SK-N-SH (cell line): ENCODE data around the gene CCL17. TPM values are rescaled to one million over a fixed set of nuclear protein-coding genes. Genes with fewer than 3 reads are reported as not detected.

Experiments used
- CTCF ChIA-PET: fragments of 300-600, 350-600 bp; formaldehyde crosslinking; extraction: SDS; loops from one replicate; lab custom pipeline; 2021; lab: Yijun Ruan, JAX
- POLR2A ChIA-PET: fragments of 350-600 bp; sonication (Branson Sonifier 250); formaldehyde crosslinking; extraction: SDS; loops from one replicate; lab custom pipeline; 2020; ENCODE audit warnings: antibody characterized with exemption, inconsistent platforms; lab: Yijun Ruan, JAX
- DNase-seq: peaks from one replicate; pipeline ENCODE4 v3.0.0; 2012
- H2AFZ ChIP-seq: fragments of 200-600 bp; sonication (generic); 2 replicates; pipeline ENCODE4 v1.8.1; 2016; ENCODE audit warnings: antibody characterized with exemption, mild to moderate bottlenecking, low read depth
- H3F3A ChIP-seq: fragments of 200-600 bp; sonication (generic); replicated peaks from 2 replicates; pipeline ENCODE3; 2016; ENCODE audit warnings: antibody characterized with exemption, mild to moderate bottlenecking; ENCODE audit not compliant: insufficient read depth
- H3K27ac ChIP-seq, 2 experiments: fragments of 200-500 bp in 1 of 2; fragments of 200-600 bp in 1 of 2; sonication (Bioruptor generic) in 1 of 2; sonication (generic), shearing (Covaris generic) in 1 of 2; 2 replicates each; pipeline versions ENCODE4 v1.5.1 to v1.6.1; 2014 to 2016; ENCODE audit warnings: low read depth in 2 of 2, inconsistent platforms in 1 of 2, low read length in 1 of 2, mild to moderate bottlenecking in 1 of 2, mixed read lengths in 1 of 2
- H3K27me3 ChIP-seq: fragments of 200-600 bp; sonication (generic), shearing (Covaris generic); 2 replicates; pipeline ENCODE4 v1.6.1; 2016; ENCODE audit warnings: mixed run types; ENCODE audit not compliant: insufficient read depth
- H3K36me3 ChIP-seq, 2 experiments: fragments of 200-500 bp in 1 of 2; fragments of 200-600 bp in 1 of 2; sonication (Bioruptor generic) in 1 of 2; sonication (generic) in 1 of 2; replicated peaks in 1 of 2; 2 replicates each; pipeline versions ENCODE3 to v1.5.1; 2014 to 2016; ENCODE audit warnings: low read length in 1 of 2, mild to moderate bottlenecking in 1 of 2; ENCODE audit not compliant: insufficient read depth in 2 of 2, control insufficient read depth in 1 of 2
- H3K4me1 ChIP-seq, 2 experiments: fragments of 200-500 bp in 1 of 2; fragments of 200-600 bp in 1 of 2; sonication (Bioruptor generic) in 1 of 2; sonication (generic), shearing (Covaris generic) in 1 of 2; 2 replicates each; pipeline versions ENCODE4 v1.5.1 to v1.6.1; 2014 to 2016; ENCODE audit warnings: low read depth in 1 of 2, low read length in 1 of 2, mixed run types in 1 of 2; ENCODE audit not compliant: insufficient read depth in 2 of 2, control insufficient read depth in 1 of 2
- H3K4me2 ChIP-seq: fragments of 200-600 bp; sonication (generic), shearing (Covaris generic); 2 replicates; pipeline ENCODE4 v1.6.1; 2017; ENCODE audit warnings: mixed run types
- H3K4me3 ChIP-seq, 2 experiments: fragments of 200-500 bp in 1 of 2; fragments of 200-600 bp in 1 of 2; sonication (Bioruptor generic) in 1 of 2; sonication (generic), shearing (Covaris generic) in 1 of 2; 2 replicates each; pipeline versions ENCODE4 v1.5.1 to v1.8.1; 2014 to 2016; ENCODE audit warnings: low read depth in 2 of 2, inconsistent platforms in 1 of 2, low read length in 1 of 2, mild to moderate bottlenecking in 1 of 2, mixed read lengths in 1 of 2, moderate library complexity in 1 of 2
- H3K79me2 ChIP-seq: fragments of 200-600 bp; sonication (generic); 2 replicates; pipeline ENCODE4 v1.8.1; 2017; ENCODE audit warnings: mild to moderate bottlenecking; ENCODE audit not compliant: insufficient read depth
- H3K9ac ChIP-seq: fragments of 200-600 bp; sonication (generic); 2 replicates; pipeline ENCODE4 v1.6.1; 2017; ENCODE audit warnings: mixed run types
- H3K9me2 ChIP-seq: fragments of 200-600 bp; sonication (generic); 2 replicates; pipeline ENCODE4 v1.6.1; 2017; ENCODE audit warnings: mixed run types
- H3K9me3 ChIP-seq: fragments of 200-600 bp; sonication (generic); 2 replicates; pipeline ENCODE4 v1.6.1; 2017; ENCODE audit warnings: mixed run types, mild to moderate bottlenecking, moderate library complexity
- H4K20me1 ChIP-seq: fragments of 200-600 bp; sonication (generic); 2 replicates; pipeline ENCODE4 v1.6.1; 2017; ENCODE audit warnings: mild to moderate bottlenecking, mixed run types; ENCODE audit not compliant: insufficient read depth
- ELF1 ChIP-seq: IDR thresholded peaks from 2 replicates; pipeline ENCODE4 v1.4.0; 2012
- FOSL2 ChIP-seq: IDR thresholded peaks from 2 replicates; pipeline ENCODE4 v1.4.0; 2012; ENCODE audit warnings: low read depth, mild to moderate bottlenecking, moderate library complexity, borderline replicate concordance
- FOXJ3 ChIP-seq: sonication (generic); formaldehyde crosslinking; IDR thresholded peaks from 2 replicates; pipeline ENCODE4 v1.5.1; 2020; ENCODE audit warnings: mild to moderate bottlenecking, missing genetic modification reagents
- FOXM1 ChIP-seq: IDR thresholded peaks from 2 replicates; pipeline ENCODE4 v1.4.0; 2012; ENCODE audit warnings: low read depth, mild to moderate bottlenecking
- GABPA ChIP-seq: IDR thresholded peaks from 2 replicates; pipeline ENCODE4 v1.4.0; 2012; ENCODE audit warnings: low read depth, mild to moderate bottlenecking
- GATA2 ChIP-seq: sonication (generic); formaldehyde crosslinking; IDR thresholded peaks from 2 replicates; pipeline ENCODE4 v1.5.0; 2020; ENCODE audit warnings: mild to moderate bottlenecking, missing genetic modification reagents
- JUND ChIP-seq: IDR thresholded peaks from 2 replicates; pipeline ENCODE4 v1.4.0; 2012
- MXI1 ChIP-seq: IDR thresholded peaks from 2 replicates; pipeline ENCODE4 v1.6.1; 2012; ENCODE audit warnings: mild to moderate bottlenecking, low read depth, low read length, improper control_type of control experiment
- POLR2AphosphoS5 ChIP-seq: IDR thresholded peaks from 2 replicates; pipeline ENCODE4 v1.6.1; 2012; ENCODE audit warnings: low read depth, low read length
- RAD21 ChIP-seq: IDR thresholded peaks from 2 replicates; pipeline ENCODE4 v1.6.1; 2012; ENCODE audit warnings: mild to moderate bottlenecking, low read length
- RCOR1 ChIP-seq: fragments of 150-350 bp; IDR thresholded peaks from 2 replicates; pipeline ENCODE4 v1.6.1; 2017; ENCODE audit warnings: antibody characterized with exemption, low read length
- RFX5 ChIP-seq: IDR thresholded peaks from 2 replicates; pipeline ENCODE4 v1.6.1; 2012; ENCODE audit warnings: mild to moderate bottlenecking, improper control_type of control experiment, low read length
- RXRA ChIP-seq: IDR thresholded peaks from 2 replicates; pipeline ENCODE4 v1.4.0; 2012; ENCODE audit warnings: low read depth, mild to moderate bottlenecking, borderline replicate concordance
- SIN3A ChIP-seq: IDR thresholded peaks from 2 replicates; pipeline ENCODE4 v1.6.1; 2012; ENCODE audit warnings: low read depth, mild to moderate bottlenecking, low read length, moderate library complexity, borderline replicate concordance
- SMC3 ChIP-seq: IDR thresholded peaks from 2 replicates; pipeline ENCODE4 v1.6.1; 2012; ENCODE audit warnings: low read depth, low read length, improper control_type of control experiment
- TEAD4 ChIP-seq: IDR thresholded peaks from 2 replicates; pipeline ENCODE4 v1.4.0; 2012; ENCODE audit warnings: mild to moderate bottlenecking, borderline replicate concordance; ENCODE audit not compliant: insufficient read depth
- YY1 ChIP-seq: IDR thresholded peaks from 2 replicates; pipeline ENCODE4 v1.4.0; 2012; ENCODE audit warnings: low read depth, mild to moderate bottlenecking
- WGBS: methylation state at CpG from one replicate; pipeline ENCODE4 v1.1.6; 2017; ENCODE audit warnings: low lambda C conversion rate; 5-methylcytosine and 5-hydroxymethylcytosine counted together
- polyA plus RNA-seq, 3 experiments: library from polyadenylated mRNA; depleted of rRNA; stranded (reverse); fragments of >200 nt; gene quantifications; 2 replicates each; pipeline ENCODE4 v1.2.3, GENCODE V29; 2012
- TF ChIP-seq, protein P1 (sequence below): IDR thresholded peaks from 2 replicates; pipeline ENCODE4 v1.4.0; 2012; ENCODE audit warnings: low read depth
- TF ChIP-seq, protein P2 (sequence below): IDR thresholded peaks from 2 replicates; pipeline ENCODE4; 2012

Gene CCL17
- polyA plus RNA-seq, 1 of the 3 experiments (the other 2 are of a cell fraction) = not detected

DNA sequence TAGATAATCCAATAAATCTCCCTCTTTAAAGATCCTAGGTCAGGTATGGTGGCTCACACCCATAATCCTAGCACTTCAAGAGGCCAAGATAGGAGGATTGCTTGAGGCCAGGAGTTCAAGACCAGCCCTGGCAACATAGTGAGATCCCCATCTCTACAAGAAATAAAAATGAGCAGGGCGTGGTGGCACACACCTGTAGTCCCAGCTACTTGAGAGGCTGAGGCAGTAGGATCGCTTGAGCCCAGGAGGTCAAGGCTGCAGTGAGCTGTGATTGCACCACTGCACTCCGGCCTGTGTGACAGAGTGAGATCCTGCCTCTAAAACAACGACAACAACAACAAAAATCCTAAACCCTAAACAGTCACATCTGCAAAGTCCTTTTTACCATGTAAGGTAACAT lies 48.0 kb upstream of the CCL17 start:
- no peaks in the 10 kb centered on the region for H3K79me2 ChIP-seq
- no peak overlapping the region for H3K4me2 ChIP-seq
- H3K27me3 ChIP-seq = no peaks in the 10 kb centered on the region
- H3K4me3 ChIP-seq = no peak overlapping the region
- POLR2A ChIA-PET = no interaction called here
- CTCF ChIA-PET = no interaction called here
- no peak for DNase-seq
- no peaks in the 10 kb centered on the region for H4K20me1 ChIP-seq
- H3K4me1 ChIP-seq = no peaks in the 10 kb centered on the region
- H2AFZ ChIP-seq = no peak overlapping the region
- whole genome bisulfite sequencing = 81% methylated on average over 4 of the region's 4 CpGs
- no peaks in the 10 kb centered on the region for H3K9me2 ChIP-seq
- no peak for TF ChIP-seq SIN3A
- TF ChIP-seq SMC3 = no peak
- TF ChIP-seq GABPA = no peak
- TF ChIP-seq FOSL2 = no peak
- TF ChIP-seq, protein P1, sequence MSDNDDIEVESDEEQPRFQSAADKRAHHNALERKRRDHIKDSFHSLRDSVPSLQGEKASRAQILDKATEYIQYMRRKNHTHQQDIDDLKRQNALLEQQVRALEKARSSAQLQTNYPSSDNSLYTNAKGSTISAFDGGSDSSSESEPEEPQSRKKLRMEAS = no peak
- no peak for TF ChIP-seq RAD21
- no peak for TF ChIP-seq RCOR1
- no peak for TF ChIP-seq RXRA
- no peak for TF ChIP-seq RFX5
- no peak for TF ChIP-seq ELF1
- TF ChIP-seq, protein P2, sequence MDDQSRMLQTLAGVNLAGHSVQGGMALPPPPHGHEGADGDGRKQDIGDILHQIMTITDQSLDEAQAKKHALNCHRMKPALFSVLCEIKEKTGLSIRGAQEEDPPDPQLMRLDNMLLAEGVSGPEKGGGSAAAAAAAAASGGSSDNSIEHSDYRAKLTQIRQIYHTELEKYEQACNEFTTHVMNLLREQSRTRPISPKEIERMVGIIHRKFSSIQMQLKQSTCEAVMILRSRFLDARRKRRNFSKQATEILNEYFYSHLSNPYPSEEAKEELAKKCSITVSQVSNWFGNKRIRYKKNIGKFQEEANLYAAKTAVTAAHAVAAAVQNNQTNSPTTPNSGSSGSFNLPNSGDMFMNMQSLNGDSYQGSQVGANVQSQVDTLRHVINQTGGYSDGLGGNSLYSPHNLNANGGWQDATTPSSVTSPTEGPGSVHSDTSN = no peak
- TF ChIP-seq YY1 = no peak
- no peak for TF ChIP-seq GATA2
- TF ChIP-seq POLR2AphosphoS5 = no peak
- no peak for TF ChIP-seq FOXM1
- no peak for TF ChIP-seq MXI1
- no peak for TF ChIP-seq FOXJ3 (CRISPR knock-in tag)
- TF ChIP-seq TEAD4 = no peak
- no peak for TF ChIP-seq JUND
- TF ChIP-seq, all 33 proteins: peak for 0
- H3K9ac ChIP-seq = no peak overlapping the region
- no peaks in the 10 kb centered on the region for H3K9me3 ChIP-seq
- peaks cover 4% of the 10 kb centered on the region for H3F3A ChIP-seq
- no peaks in the 10 kb centered on the region for H3K36me3 ChIP-seq
- no peak overlapping the region for H3K27ac ChIP-seq

DNA sequence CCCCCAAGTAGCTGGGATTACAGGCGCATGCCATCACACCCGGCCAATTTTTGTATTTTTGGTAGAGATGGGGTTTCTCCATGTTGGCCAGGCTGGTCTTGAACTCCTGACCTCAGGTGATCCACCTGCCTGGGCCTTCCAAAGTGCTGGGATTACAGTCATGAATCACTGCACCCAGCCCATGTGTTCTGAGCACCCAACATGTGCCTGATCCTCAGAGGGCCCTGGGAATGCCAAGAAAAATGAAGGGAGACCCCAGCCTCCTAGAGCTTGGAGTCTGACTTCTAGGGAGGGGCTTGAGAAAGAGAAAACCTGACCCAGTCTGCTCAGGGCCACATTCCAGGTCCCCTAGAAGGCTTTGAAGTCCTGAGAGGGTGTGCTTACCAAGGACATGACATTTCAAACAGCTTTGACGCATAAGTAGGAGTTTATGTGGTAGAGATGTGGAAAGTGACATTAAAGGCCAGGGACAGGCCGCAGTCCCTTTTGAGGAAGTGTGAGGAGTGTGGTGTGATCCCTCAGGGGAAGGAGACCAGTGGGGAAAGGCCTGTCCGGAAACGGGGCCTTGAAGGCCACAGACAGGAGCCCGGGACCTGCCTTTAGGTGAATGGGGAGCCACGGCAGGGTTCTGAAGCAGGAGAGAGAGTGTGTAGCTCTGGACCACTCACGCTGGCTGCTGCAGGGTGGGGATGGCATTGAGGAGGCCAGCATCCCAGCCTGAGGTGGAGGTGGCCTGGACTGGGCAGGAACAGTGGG lies 47.1 kb upstream of the CCL17 start:
- no peak overlapping the region for H3K4me3 ChIP-seq
- POLR2A ChIA-PET = no interaction called here
- TF ChIP-seq FOSL2 (no peak), RFX5 (no peak), MXI1 (no peak)
- TF ChIP-seq, all 33 proteins: peak for 0
- CTCF ChIA-PET = interaction anchor here (1.0 to 1.2 kb wide), 2 partner anchors 15 to 57 kb away, joined by 3 to 4 read pairs; partner anchors contain the start of gene CX3CL1
- no peak overlapping the region for H3K9ac ChIP-seq
- DNase-seq = no peak
- peaks cover 4% of the 10 kb centered on the region for H3F3A ChIP-seq
- no peaks in the 10 kb centered on the region for H3K9me2 ChIP-seq
- H4K20me1 ChIP-seq = no peaks in the 10 kb centered on the region
- H3K36me3 ChIP-seq = no peaks in the 10 kb centered on the region
- no peaks in the 10 kb centered on the region for H3K4me1 ChIP-seq
- 92% methylated on average over 9 of the region's 9 CpGs for WGBS
- no peak overlapping the region for H2AFZ ChIP-seq
- H3K79me2 ChIP-seq = no peaks in the 10 kb centered on the region
- no peaks in the 10 kb centered on the region for H3K27me3 ChIP-seq
- H3K4me2 ChIP-seq = no peak overlapping the region
- no peaks in the 10 kb centered on the region for H3K9me3 ChIP-seq
- H3K27ac ChIP-seq = no peak overlapping the region
